Liver (tissue), 9 donors: Measurements from ENCODE around the gene PREP. TPM values are rescaled to one million over a fixed set of nuclear protein-coding genes. Genes with fewer than 3 reads are reported as not detected.

Experiments
- DNase-seq: peaks from one replicate; pipeline ENCODE4 v3.0.0-alpha.2; 2017; ENCODE audit warnings: low spot score
- H3K27ac ChIP-seq, 2 donors: one replicate each; pipeline ENCODE4 v1.7.0; 2013; ENCODE audit warnings: inconsistent platforms in 2 of 2, low read length in 2 of 2, control low read depth in 1 of 2, low read depth in 1 of 2, mild to moderate bottlenecking in 1 of 2
- H3K27me3 ChIP-seq, 4 donors: one replicate each; pipeline versions ENCODE4 v1.6.1 to v1.7.0; 2013; ENCODE audit warnings: low read length in 3 of 4, inconsistent platforms in 1 of 4, mild to moderate bottlenecking in 1 of 4, moderate library complexity in 1 of 4; ENCODE audit not compliant: control insufficient read depth in 4 of 4, insufficient read depth in 4 of 4
- H3K36me3 ChIP-seq, 4 donors: one replicate each; pipeline versions ENCODE4 v1.6.1 to v1.7.0; 2013; ENCODE audit warnings: low read length in 3 of 4, mild to moderate bottlenecking in 3 of 4, low read depth in 1 of 4, moderate library complexity in 1 of 4; ENCODE audit not compliant: control insufficient read depth in 4 of 4, insufficient read depth in 3 of 4
- H3K4me1 ChIP-seq, 4 donors: one replicate each; pipeline versions ENCODE4 v1.6.1 to v1.7.0; 2013; ENCODE audit warnings: low read length in 3 of 4, mild to moderate bottlenecking in 3 of 4, moderate library complexity in 1 of 4; ENCODE audit not compliant: control insufficient read depth in 4 of 4, insufficient read depth in 4 of 4
- H3K4me3 ChIP-seq, 3 donors: one replicate each; pipeline versions ENCODE4 v1.6.1 to v1.7.0; 2013; ENCODE audit warnings: low read length in 3 of 3, control low read depth in 1 of 3, low read depth in 1 of 3, mild to moderate bottlenecking in 1 of 3
- H3K9ac ChIP-seq, 2 donors: one replicate each; pipeline ENCODE4 v1.7.0; 2013; ENCODE audit warnings: low read length in 2 of 2, mild to moderate bottlenecking in 2 of 2, moderate library complexity in 2 of 2, control low read depth in 1 of 2, low read depth in 1 of 2
- H3K9me3 ChIP-seq, 4 donors: one replicate each; pipeline versions ENCODE4 v1.6.1 to v1.7.0; 2013; ENCODE audit warnings: low read length in 3 of 4; ENCODE audit not compliant: control insufficient read depth in 4 of 4
- ATF3 ChIP-seq: IDR thresholded peaks from 2 replicates; pipeline ENCODE4 v1.6.1; 2016; ENCODE audit warnings: antibody characterized with exemption
- EGR1 ChIP-seq, 2 donors: IDR thresholded peaks; 2 replicates each; pipeline ENCODE4 v1.6.1; 2016 to 2018; ENCODE audit warnings: antibody characterized with exemption in 2 of 2, low read depth in 2 of 2
- GABPA ChIP-seq, 2 donors: IDR thresholded peaks in 1 of 2; conservative IDR thresholded peaks in 1 of 2; 2 replicates each; pipeline ENCODE4 v1.6.1; 2016; ENCODE audit warnings: antibody characterized with exemption in 2 of 2, mild to moderate bottlenecking in 1 of 2, moderate library complexity in 1 of 2
- HNF4A ChIP-seq, 2 donors: conservative IDR thresholded peaks; 2 replicates each; pipeline ENCODE4 v1.6.1; 2016; ENCODE audit warnings: antibody characterized with exemption in 2 of 2, mild to moderate bottlenecking in 2 of 2
- HNF4G ChIP-seq: IDR thresholded peaks from 2 replicates; pipeline ENCODE4 v1.6.1; 2016; ENCODE audit warnings: antibody characterized with exemption
- JUND ChIP-seq, 2 donors: IDR thresholded peaks; 2 replicates each; pipeline ENCODE4 v1.6.1; 2016; ENCODE audit warnings: antibody characterized with exemption in 2 of 2
- NR2F2 ChIP-seq: IDR thresholded peaks from 2 replicates; pipeline ENCODE4 v1.6.1; 2016; ENCODE audit warnings: antibody characterized with exemption
- RAD21 ChIP-seq, 2 donors: IDR thresholded peaks; 2 replicates each; pipeline ENCODE4 v1.6.1; 2016; ENCODE audit warnings: antibody characterized with exemption in 2 of 2, mild to moderate bottlenecking in 2 of 2
- SP1 ChIP-seq: IDR thresholded peaks from 2 replicates; pipeline ENCODE4 v1.6.1; 2018; ENCODE audit warnings: antibody characterized with exemption, mild to moderate bottlenecking
- TAF1 ChIP-seq: conservative IDR thresholded peaks from 2 replicates; pipeline ENCODE4 v1.6.1; 2016; ENCODE audit warnings: antibody characterized with exemption, mild to moderate bottlenecking
- WGBS: extraction: QIAGEN DNeasy Blood & Tissue Kit; methylation state at CpG from one replicate; pipeline ENCODE4 v1.1.7; 2013; 5-methylcytosine and 5-hydroxymethylcytosine counted together
- polyA plus RNA-seq, 2 donors: library from polyadenylated mRNA; stranded (reverse) in 1 of 2; unstranded in 1 of 2; fragments of 200-250 nt in 1 of 2; fragments of >200 nt in 1 of 2; fragmentation: Nextera tagmentation in 1 of 2; extraction: Ambion mirVana in 1 of 2; gene quantifications; one replicate each; pipeline versions ENCODE4 v1.2.1 to v1.2.3, GENCODE V29; 2013 to 2015
- total RNA-seq, 2 donors: library from RNA; depleted of rRNA; stranded (reverse); fragments of >200 nt; gene quantifications; one replicate each; pipeline ENCODE4 v1.2.3, GENCODE V29; 2014
- TF ChIP-seq, protein P1 (sequence below): IDR thresholded peaks from 2 replicates; pipeline ENCODE4 v1.6.1; 2016; ENCODE audit warnings: antibody characterized with exemption, mild to moderate bottlenecking
- TF ChIP-seq, protein P2 (sequence below): fragments of 150-350 bp; IDR thresholded peaks from 2 replicates; pipeline ENCODE4 v1.5.1; 2017; ENCODE audit warnings: improper control_type of control experiment, low read depth, low read length; ENCODE audit not compliant: missing input control
- TF ChIP-seq, protein P3 (sequence below): IDR thresholded peaks from 2 replicates; pipeline ENCODE4 v1.6.1; 2016; ENCODE audit warnings: antibody characterized with exemption
- TF ChIP-seq, protein P4 (sequence below): IDR thresholded peaks from 2 replicates; pipeline ENCODE4 v1.6.1; 2016; ENCODE audit warnings: antibody characterized with exemption
- donor health status: healthy.
- donor health status: healthy.
- donor health status: healthy.
- donor health status: healthy.
- donor health status: healthy.

The PREP gene
- total and polyA plus RNA-seq, 4 donors: 7.3 to 17.7 (median 13.0) TPM

- Histone ChIP-seq H3K4me1 (no peaks in the 10 kb centered on the region), H3K9me3 (no peaks in the 10 kb centered on the region), H3K4me3 (no peak overlapping the region), H3K27ac (no peak overlapping the region), H3K27me3 (no peaks in the 10 kb centered on the region), H3K9ac (no peak overlapping the region), H3K36me3 (peaks cover 0 to 16% (median 5%) of the 10 kb centered on the region in 4 donors)
- 96% methylated on average over 6 of the region's 6 CpGs for WGBS
- no peak for TF ChIP-seq HNF4G
- TF ChIP-seq, protein P1, sequence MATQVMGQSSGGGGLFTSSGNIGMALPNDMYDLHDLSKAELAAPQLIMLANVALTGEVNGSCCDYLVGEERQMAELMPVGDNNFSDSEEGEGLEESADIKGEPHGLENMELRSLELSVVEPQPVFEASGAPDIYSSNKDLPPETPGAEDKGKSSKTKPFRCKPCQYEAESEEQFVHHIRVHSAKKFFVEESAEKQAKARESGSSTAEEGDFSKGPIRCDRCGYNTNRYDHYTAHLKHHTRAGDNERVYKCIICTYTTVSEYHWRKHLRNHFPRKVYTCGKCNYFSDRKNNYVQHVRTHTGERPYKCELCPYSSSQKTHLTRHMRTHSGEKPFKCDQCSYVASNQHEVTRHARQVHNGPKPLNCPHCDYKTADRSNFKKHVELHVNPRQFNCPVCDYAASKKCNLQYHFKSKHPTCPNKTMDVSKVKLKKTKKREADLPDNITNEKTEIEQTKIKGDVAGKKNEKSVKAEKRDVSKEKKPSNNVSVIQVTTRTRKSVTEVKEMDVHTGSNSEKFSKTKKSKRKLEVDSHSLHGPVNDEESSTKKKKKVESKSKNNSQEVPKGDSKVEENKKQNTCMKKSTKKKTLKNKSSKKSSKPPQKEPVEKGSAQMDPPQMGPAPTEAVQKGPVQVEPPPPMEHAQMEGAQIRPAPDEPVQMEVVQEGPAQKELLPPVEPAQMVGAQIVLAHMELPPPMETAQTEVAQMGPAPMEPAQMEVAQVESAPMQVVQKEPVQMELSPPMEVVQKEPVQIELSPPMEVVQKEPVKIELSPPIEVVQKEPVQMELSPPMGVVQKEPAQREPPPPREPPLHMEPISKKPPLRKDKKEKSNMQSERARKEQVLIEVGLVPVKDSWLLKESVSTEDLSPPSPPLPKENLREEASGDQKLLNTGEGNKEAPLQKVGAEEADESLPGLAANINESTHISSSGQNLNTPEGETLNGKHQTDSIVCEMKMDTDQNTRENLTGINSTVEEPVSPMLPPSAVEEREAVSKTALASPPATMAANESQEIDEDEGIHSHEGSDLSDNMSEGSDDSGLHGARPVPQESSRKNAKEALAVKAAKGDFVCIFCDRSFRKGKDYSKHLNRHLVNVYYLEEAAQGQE: no peak
- no peak for TF ChIP-seq TAF1
- TF ChIP-seq, protein P2, sequence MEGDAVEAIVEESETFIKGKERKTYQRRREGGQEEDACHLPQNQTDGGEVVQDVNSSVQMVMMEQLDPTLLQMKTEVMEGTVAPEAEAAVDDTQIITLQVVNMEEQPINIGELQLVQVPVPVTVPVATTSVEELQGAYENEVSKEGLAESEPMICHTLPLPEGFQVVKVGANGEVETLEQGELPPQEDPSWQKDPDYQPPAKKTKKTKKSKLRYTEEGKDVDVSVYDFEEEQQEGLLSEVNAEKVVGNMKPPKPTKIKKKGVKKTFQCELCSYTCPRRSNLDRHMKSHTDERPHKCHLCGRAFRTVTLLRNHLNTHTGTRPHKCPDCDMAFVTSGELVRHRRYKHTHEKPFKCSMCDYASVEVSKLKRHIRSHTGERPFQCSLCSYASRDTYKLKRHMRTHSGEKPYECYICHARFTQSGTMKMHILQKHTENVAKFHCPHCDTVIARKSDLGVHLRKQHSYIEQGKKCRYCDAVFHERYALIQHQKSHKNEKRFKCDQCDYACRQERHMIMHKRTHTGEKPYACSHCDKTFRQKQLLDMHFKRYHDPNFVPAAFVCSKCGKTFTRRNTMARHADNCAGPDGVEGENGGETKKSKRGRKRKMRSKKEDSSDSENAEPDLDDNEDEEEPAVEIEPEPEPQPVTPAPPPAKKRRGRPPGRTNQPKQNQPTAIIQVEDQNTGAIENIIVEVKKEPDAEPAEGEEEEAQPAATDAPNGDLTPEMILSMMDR: peak; percentile 31
- TF ChIP-seq GABPA (IDR thresholded peaks at IDR 0.05 in 1 of 2, conservative IDR thresholded peaks at IDR 0.05 in 1 of 2): no peak
- no peak for TF ChIP-seq EGR1 (IDR thresholded peaks at IDR 0.05; ENCODE audit: low read depth in 2 of 2)
- TF ChIP-seq, protein P3, sequence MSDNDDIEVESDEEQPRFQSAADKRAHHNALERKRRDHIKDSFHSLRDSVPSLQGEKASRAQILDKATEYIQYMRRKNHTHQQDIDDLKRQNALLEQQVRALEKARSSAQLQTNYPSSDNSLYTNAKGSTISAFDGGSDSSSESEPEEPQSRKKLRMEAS: no peak
- TF ChIP-seq RAD21 (IDR thresholded peaks at IDR 0.05): peak; percentile 58 to 74
- DNase-seq: no peak
Measured at GRCh38 chr6:105317607-105318533, 85.0 kb downstream of the PREP start.

DNA sequence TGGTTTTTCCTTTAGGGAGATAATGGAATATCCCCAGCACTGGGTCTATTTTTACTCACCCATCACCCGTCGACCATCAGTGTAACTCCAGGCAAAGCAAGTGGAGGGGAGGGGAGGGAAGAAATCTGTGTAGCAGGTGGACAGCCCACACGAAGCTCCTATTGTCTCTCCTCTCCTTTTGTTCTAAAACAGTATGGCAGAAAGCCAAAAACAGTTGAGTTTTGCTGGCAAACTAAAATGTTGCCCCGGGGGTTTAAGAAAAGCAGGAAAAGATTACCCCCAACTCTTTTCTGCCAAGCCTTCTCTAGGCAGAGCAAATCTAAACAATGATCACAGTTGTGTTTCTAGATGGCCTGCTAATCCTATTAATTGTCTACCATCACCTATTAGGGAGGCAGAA lies 89.7 kb downstream of the PREP start:
- WGBS: 92% methylated on average over 4 of the region's 4 CpGs
- TF ChIP-seq GABPA (IDR thresholded peaks at IDR 0.05 in 1 of 2, conservative IDR thresholded peaks at IDR 0.05 in 1 of 2) (no peak), SP1 (no peak), HNF4A (conservative IDR thresholded peaks at IDR 0.05) (no peak), NR2F2 (no peak), TAF1 (no peak), ATF3 (no peak), JUND (IDR thresholded peaks at IDR 0.05) (no peak), RAD21 (IDR thresholded peaks at IDR 0.05) (no peak), EGR1 (IDR thresholded peaks at IDR 0.05; ENCODE audit: low read depth in 2 of 2) (no peak), HNF4G (no peak)
- TF ChIP-seq, protein P2: no peak
- TF ChIP-seq, protein P4, sequence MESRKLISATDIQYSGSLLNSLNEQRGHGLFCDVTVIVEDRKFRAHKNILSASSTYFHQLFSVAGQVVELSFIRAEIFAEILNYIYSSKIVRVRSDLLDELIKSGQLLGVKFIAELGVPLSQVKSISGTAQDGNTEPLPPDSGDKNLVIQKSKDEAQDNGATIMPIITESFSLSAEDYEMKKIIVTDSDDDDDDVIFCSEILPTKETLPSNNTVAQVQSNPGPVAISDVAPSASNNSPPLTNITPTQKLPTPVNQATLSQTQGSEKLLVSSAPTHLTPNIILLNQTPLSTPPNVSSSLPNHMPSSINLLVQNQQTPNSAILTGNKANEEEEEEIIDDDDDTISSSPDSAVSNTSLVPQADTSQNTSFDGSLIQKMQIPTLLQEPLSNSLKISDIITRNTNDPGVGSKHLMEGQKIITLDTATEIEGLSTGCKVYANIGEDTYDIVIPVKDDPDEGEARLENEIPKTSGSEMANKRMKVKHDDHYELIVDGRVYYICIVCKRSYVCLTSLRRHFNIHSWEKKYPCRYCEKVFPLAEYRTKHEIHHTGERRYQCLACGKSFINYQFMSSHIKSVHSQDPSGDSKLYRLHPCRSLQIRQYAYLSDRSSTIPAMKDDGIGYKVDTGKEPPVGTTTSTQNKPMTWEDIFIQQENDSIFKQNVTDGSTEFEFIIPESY: no peak
- TF ChIP-seq, protein P3: no peak
- TF ChIP-seq, protein P1: no peak

More for the DNA sequence above, 89.7 kb downstream of the PREP start:
- Histone ChIP-seq H3K36me3 (peaks cover 0 to 5% (median 1%) of the 10 kb centered on the region in 4 donors), H3K27ac (no peak overlapping the region), H3K9ac (no peak overlapping the region), H3K27me3 (no peaks in the 10 kb centered on the region), H3K4me3 (no peak overlapping the region), H3K4me1 (no peaks in the 10 kb centered on the region), H3K9me3 (no peaks in the 10 kb centered on the region)
- no peak for DNase-seq
